Neural progenitor cell (in vitro differentiated cells): ENCODE results near the gene DEPDC1B. TPM values are rescaled to one million over a fixed set of nuclear protein-coding genes. Genes with fewer than 3 reads are reported as not detected.

ENCODE experiments used
- DNase-seq: peaks from one replicate; pipeline ENCODE4 v3.0.0-alpha.2; 2016; ENCODE audit warnings: low spot score
- H2AFZ ChIP-seq: fragments of 200-600 bp; sonication (generic); replicated peaks from 2 replicates; pipeline ENCODE4 v1.6.1; 2016; ENCODE audit warnings: antibody characterized with exemption
- H3F3A ChIP-seq: fragments of 200-600 bp; sonication (generic); 2 replicates; pipeline ENCODE4 v1.6.1; 2016; ENCODE audit warnings: antibody characterized with exemption, low read depth
- H3K27ac ChIP-seq: fragments of 200-600 bp; sonication (generic); 2 replicates; pipeline ENCODE4 v1.5.1; 2016; ENCODE audit warnings: mild to moderate bottlenecking
- H3K27me3 ChIP-seq: fragments of 200-600 bp; sonication (generic); 2 replicates; pipeline ENCODE4 v1.6.1; 2016; ENCODE audit warnings: mild to moderate bottlenecking, moderate library complexity
- H3K36me3 ChIP-seq: fragments of 200-600 bp; sonication (generic); 2 replicates; pipeline ENCODE4 v1.5.1; 2016
- H3K4me1 ChIP-seq: fragments of 200-600 bp; sonication (generic); 2 replicates; pipeline ENCODE4 v1.6.1; 2016; ENCODE audit warnings: mixed run types
- H3K4me2 ChIP-seq: fragments of 200-600 bp; sonication (generic); 2 replicates; pipeline ENCODE4 v1.6.1; 2016
- H3K4me3 ChIP-seq: fragments of 200-600 bp; sonication (generic); 2 replicates; pipeline ENCODE4 v1.5.1; 2016
- H3K79me2 ChIP-seq: fragments of 200-600 bp; sonication (generic); 2 replicates; pipeline ENCODE4 v1.6.1; 2016; ENCODE audit warnings: low read depth
- H3K9ac ChIP-seq: fragments of 200-600 bp; sonication (generic); 2 replicates; pipeline ENCODE4 v1.6.1; 2016
- H3K9me3 ChIP-seq: fragments of 200-600 bp; sonication (generic); 2 replicates; pipeline ENCODE4 v1.5.1; 2016; ENCODE audit warnings: low read depth
- H4K20me1 ChIP-seq: fragments of 200-600 bp; sonication (generic); 2 replicates; pipeline ENCODE4 v1.6.1; 2016; ENCODE audit warnings: low read depth
- H3K27ac Mint-ChIP-seq: 3 replicates; pipeline ENCODE4 v1.8.0; 2021; ENCODE audit warnings: mixed read lengths
- H3K27me3 Mint-ChIP-seq: 2 replicates; pipeline ENCODE4 v1.8.0; 2022; ENCODE audit warnings: low read depth, mild to moderate bottlenecking, inconsistent platforms, moderate library complexity, mixed read lengths; ENCODE audit not compliant: insufficient read depth
- H3K36me3 Mint-ChIP-seq: 3 replicates; pipeline ENCODE4 v1.8.0; 2021; ENCODE audit warnings: mixed read lengths
- H3K4me1 Mint-ChIP-seq: 3 replicates; pipeline ENCODE4 v1.8.0; 2021; ENCODE audit warnings: mixed read lengths
- H3K4me3 Mint-ChIP-seq: 3 replicates; pipeline ENCODE4 v1.8.0; 2021; ENCODE audit warnings: mild to moderate bottlenecking, moderate library complexity, mixed read lengths
- H3K9me3 Mint-ChIP-seq: 3 replicates; pipeline ENCODE4 v1.8.0; 2020; ENCODE audit warnings: mixed read lengths
- CTCF ChIP-seq: fragments of 200-600 bp; sonication (generic); IDR thresholded peaks from 2 replicates; pipeline ENCODE4 v1.5.1; 2017; ENCODE audit warnings: antibody characterized with exemption, mild to moderate bottlenecking
- EZH2 ChIP-seq: fragments of 200-600 bp; sonication (generic); IDR thresholded peaks from 2 replicates; pipeline ENCODE4 v1.6.1; 2017; ENCODE audit warnings: antibody characterized with exemption, mild to moderate bottlenecking, moderate library complexity
- EZH2phosphoT487 ChIP-seq: fragments of 200-600 bp; sonication (generic); IDR thresholded peaks from 2 replicates; pipeline ENCODE4 v1.6.1; 2017; ENCODE audit warnings: antibody characterized with exemption
- total RNA-seq: library from RNA; depleted of rRNA; stranded (reverse); fragments of >200 nt; gene quantifications from 2 replicates; pipeline ENCODE4 v1.2.3, GENCODE V29; 2015; ENCODE audit warnings: low replicate concordance

The DEPDC1B gene
- total RNA-seq, 1 donor from 2014 or later = 142 TPM

GRCh38 chr5:60633341-60633740 lies 66.6 kb downstream of the DEPDC1B start:
- Histone ChIP-seq H3K79me2 (peaks cover 10% of the 10 kb centered on the region), H3K4me2 (no peak overlapping the region), H3K9me3 (no peaks in the 10 kb centered on the region), H3K27me3 (no peaks in the 10 kb centered on the region), H3K4me1 (no peaks in the 10 kb centered on the region), H3K36me3 (peaks cover 28% of the 10 kb centered on the region), H4K20me1 (no peaks in the 10 kb centered on the region), H3K9ac (no peak overlapping the region), H3K4me3 (no peak overlapping the region), H2AFZ (no peak overlapping the region), H3F3A (no peaks in the 10 kb centered on the region), H3K27ac (no peak overlapping the region)
- no peak for DNase-seq
- H3K27ac Mint-ChIP-seq = no peak overlapping the region
- TF ChIP-seq CTCF (no peak), EZH2 (no peak), EZH2phosphoT487 (no peak)
- H3K36me3 Mint-ChIP-seq = peaks cover 51% of the 10 kb centered on the region
- H3K4me1 Mint-ChIP-seq = no peaks in the 10 kb centered on the region
- H3K9me3 Mint-ChIP-seq = no peaks in the 10 kb centered on the region
- H3K4me3 Mint-ChIP-seq = no peak overlapping the region
- H3K27me3 Mint-ChIP-seq = peaks cover 2% of the 10 kb centered on the region

GRCh38 chr5:60632153-60632552 lies 67.8 kb downstream of the DEPDC1B start:
- no peak for DNase-seq
- no peak overlapping the region for H3K27ac Mint-ChIP-seq
- no peak for TF ChIP-seq EZH2
- TF ChIP-seq EZH2phosphoT487 = no peak
- no peak for TF ChIP-seq CTCF

GRCh38 chr5:60630836-60631235 lies 69.1 kb downstream of the DEPDC1B start:
- H3K27ac Mint-ChIP-seq = no peak overlapping the region
- no peaks in the 10 kb centered on the region for H3K27me3 ChIP-seq
- H4K20me1 ChIP-seq = no peaks in the 10 kb centered on the region
- peaks cover 41% of the 10 kb centered on the region for H3K36me3 Mint-ChIP-seq
- H3K4me3 Mint-ChIP-seq = no peak overlapping the region
- no peak for TF ChIP-seq EZH2phosphoT487
- TF ChIP-seq EZH2 = no peak
- no peak for TF ChIP-seq CTCF
- H3K4me1 ChIP-seq = no peaks in the 10 kb centered on the region
- H3K79me2 ChIP-seq = peaks cover 4% of the 10 kb centered on the region
- no peaks in the 10 kb centered on the region for H3K9me3 ChIP-seq
- no peaks in the 10 kb centered on the region for H3K4me1 Mint-ChIP-seq
- no peaks in the 10 kb centered on the region for H3F3A ChIP-seq
- peaks cover 4% of the 10 kb centered on the region for H3K9me3 Mint-ChIP-seq
- H3K9ac ChIP-seq = no peak overlapping the region
- H2AFZ ChIP-seq = no peak overlapping the region
- H3K4me3 ChIP-seq = no peak overlapping the region
- H3K36me3 ChIP-seq = peaks cover 21% of the 10 kb centered on the region
- H3K27me3 Mint-ChIP-seq = peaks cover 2% of the 10 kb centered on the region
- no peak overlapping the region for H3K27ac ChIP-seq
- no peak for DNase-seq
- H3K4me2 ChIP-seq = no peak overlapping the region

More at GRCh38 chr5:60632153-60632552, 67.8 kb downstream of the DEPDC1B start:
- H3K9me3 Mint-ChIP-seq = no peaks in the 10 kb centered on the region
- Histone ChIP-seq H3K4me3 (no peak overlapping the region), H4K20me1 (no peaks in the 10 kb centered on the region), H3K27ac (no peak overlapping the region), H3K9ac (no peak overlapping the region), H3K4me1 (no peaks in the 10 kb centered on the region), H3F3A (no peaks in the 10 kb centered on the region), H3K9me3 (no peaks in the 10 kb centered on the region), H2AFZ (no peak overlapping the region), H3K4me2 (no peak overlapping the region), H3K36me3 (peaks cover 17% of the 10 kb centered on the region), H3K27me3 (no peaks in the 10 kb centered on the region), H3K79me2 (peaks cover 4% of the 10 kb centered on the region)
- peaks cover 2% of the 10 kb centered on the region for H3K27me3 Mint-ChIP-seq
- H3K36me3 Mint-ChIP-seq = peaks cover 41% of the 10 kb centered on the region
- H3K4me3 Mint-ChIP-seq = no peak overlapping the region
- H3K4me1 Mint-ChIP-seq = no peaks in the 10 kb centered on the region
